ENCODE measurements around the gene FCGR1A. TPM values are rescaled to one million over a fixed set of nuclear protein-coding genes. Genes with fewer than 3 reads are reported as not detected.
"Not testable (repeated sequence)": the region's sequence is repeated elsewhere in the genome, so short reads cannot be mapped to it uniquely, and the experiment has no call there.

The FCGR1A gene
- total RNA-seq, 1 experiment from 2014 or later: not detected

GRCh38 chr1:149771653-149772425, 10.7 kb upstream of the FCGR1A start:
- DNase-seq (ENCODE audit: low spot score); in situ Hi-C loops (cut with HindIII; ENCODE audit: low sequenced_read_pairs): not testable (repeated sequence)

GRCh38 chr1:149775510-149776147, 6.9 kb upstream of the FCGR1A start:
- in situ Hi-C loops (cut with HindIII; ENCODE audit: low sequenced_read_pairs); DNase-seq (ENCODE audit: low spot score): not testable (repeated sequence)

- in situ Hi-C loops (cut with HindIII; ENCODE audit: low sequenced_read_pairs); DNase-seq (ENCODE audit: low spot score): not testable (repeated sequence)
Measured at GRCh38 chr1:149777084-149777483, 5.4 kb upstream of the FCGR1A start.

GRCh38 chr1:149778313-149778712, 4.2 kb upstream of the FCGR1A start:
- in situ Hi-C loops (cut with HindIII; ENCODE audit: low sequenced_read_pairs); DNase-seq (ENCODE audit: low spot score): not testable (repeated sequence)

GRCh38 chr1:149781413-149781984, 995 bp upstream of the FCGR1A start:
- DNase-seq (ENCODE audit: low spot score); in situ Hi-C loops (cut with HindIII; ENCODE audit: low sequenced_read_pairs): not testable (repeated sequence)

- in situ Hi-C loops (cut with HindIII; ENCODE audit: low sequenced_read_pairs); DNase-seq (ENCODE audit: low spot score): not testable (repeated sequence)
Measured at GRCh38 chr1:149783289-149783688, 795 bp downstream of the FCGR1A start.

- in situ Hi-C loops (cut with HindIII; ENCODE audit: low sequenced_read_pairs); DNase-seq (ENCODE audit: low spot score): not testable (repeated sequence)
Measured at GRCh38 chr1:149783868-149784267, 1.4 kb downstream of the FCGR1A start.

GRCh38 chr1:149787688-149788451, 5.4 kb downstream of the FCGR1A start:
- in situ Hi-C loops (cut with HindIII; ENCODE audit: low sequenced_read_pairs); DNase-seq (ENCODE audit: low spot score): not testable (repeated sequence)

GRCh38 chr1:149792502-149792901, 10.0 kb downstream of the FCGR1A start:
- DNase-seq (ENCODE audit: low spot score): peak; percentile 39
- in situ Hi-C loops (cut with HindIII; ENCODE audit: low sequenced_read_pairs): not testable (repeated sequence)

- DNase-seq (ENCODE audit: low spot score): peak; percentile 73
- in situ Hi-C loops (cut with HindIII; ENCODE audit: low sequenced_read_pairs): not testable (repeated sequence)
Measured at GRCh38 chr1:149792912-149793515, 10.5 kb downstream of the FCGR1A start.

- DNase-seq (ENCODE audit: low spot score); in situ Hi-C loops (cut with HindIII; ENCODE audit: low sequenced_read_pairs): not testable (repeated sequence)
Measured at GRCh38 chr1:149793885-149794284, 11.4 kb downstream of the FCGR1A start.

GRCh38 chr1:149801628-149802027, 19.1 kb downstream of the FCGR1A start:
- in situ Hi-C loops (cut with HindIII; ENCODE audit: low sequenced_read_pairs); DNase-seq (ENCODE audit: low spot score): not testable (repeated sequence)

- in situ Hi-C loops (cut with HindIII; ENCODE audit: low sequenced_read_pairs); DNase-seq (ENCODE audit: low spot score): not testable (repeated sequence)
Measured at GRCh38 chr1:149804417-149805080, 22.1 kb downstream of the FCGR1A start.

- peak; percentile 30 for DNase-seq (ENCODE audit: low spot score)
Measured at GRCh38 chr1:149810697-149811405, 28.4 kb downstream of the FCGR1A start.

GRCh38 chr1:149811514-149811889, 29.0 kb downstream of the FCGR1A start:
- DNase-seq (ENCODE audit: low spot score): peak; percentile 24
- in situ Hi-C loops (cut with HindIII; ENCODE audit: low sequenced_read_pairs): not testable (repeated sequence)

More at GRCh38 chr1:149810697-149811405, 28.4 kb downstream of the FCGR1A start:
- in situ Hi-C loops (cut with HindIII; ENCODE audit: low sequenced_read_pairs): not testable (repeated sequence)

- DNase-seq (ENCODE audit: low spot score): peak; percentile 98
- in situ Hi-C loops (cut with HindIII; ENCODE audit: low sequenced_read_pairs): not testable (repeated sequence)
Measured at GRCh38 chr1:149811890-149812829, 29.7 kb downstream of the FCGR1A start.

Data from G401 (cell line).